Suppressor macrophage treated with lipopolysaccharide for 1 hour (primary cell): ENCODE measurements around the gene CSNK1G2.
A peak's percentile ranks its signal among the peaks of the same experiment; 100 is the strongest.

Experiments used
- DNase-seq, 3 donors: peaks; one replicate each; pipeline ENCODE4 v3.0.0-alpha.2; 2020 to 2022

Gene CSNK1G2

GRCh38 chr19:1920644-1921043 lies 20.3 kb upstream of the CSNK1G2 start:
- no peak for DNase-seq

- DNase-seq: no peak
These were observed 19.6 kb upstream of the CSNK1G2 start for GRCh38 chr19:1921326-1921725.

GRCh38 chr19:1921825-1922224 lies 19.1 kb upstream of the CSNK1G2 start:
- no peak for DNase-seq

GRCh38 chr19:1922803-1923202 lies 18.2 kb upstream of the CSNK1G2 start:
- no peak for DNase-seq

GRCh38 chr19:1923319-1923718 lies 17.7 kb upstream of the CSNK1G2 start:
- peak; percentile 54 to 72 (median 56) for DNase-seq

- no peak for DNase-seq
These were observed 16.5 kb upstream of the CSNK1G2 start for GRCh38 chr19:1924320-1924961.

- no peak for DNase-seq
These were observed 15.4 kb upstream of the CSNK1G2 start for GRCh38 chr19:1925544-1925943.

- DNase-seq: peak; percentile 89 to 94 (median 92)
These were observed 11.8 kb upstream of the CSNK1G2 start for GRCh38 chr19:1929021-1929742.

- DNase-seq: no peak
These were observed 9.5 kb upstream of the CSNK1G2 start for GRCh38 chr19:1931445-1931844.

GRCh38 chr19:1932395-1932794 lies 8.6 kb upstream of the CSNK1G2 start:
- no peak for DNase-seq

- DNase-seq: no peak
These were observed 7.7 kb upstream of the CSNK1G2 start for GRCh38 chr19:1933244-1933643.

GRCh38 chr19:1933942-1934341 lies 7.0 kb upstream of the CSNK1G2 start:
- DNase-seq: no peak

- peak; percentile 38 to 51 (median 41) for DNase-seq
These were observed 5.3 kb upstream of the CSNK1G2 start for GRCh38 chr19:1935484-1936208.

- DNase-seq: no peak
These were observed 4.5 kb upstream of the CSNK1G2 start for GRCh38 chr19:1936430-1936829.

- DNase-seq: no peak
These were observed 3.9 kb upstream of the CSNK1G2 start for GRCh38 chr19:1936916-1937610.

GRCh38 chr19:1938071-1938470 lies 2.9 kb upstream of the CSNK1G2 start:
- no peak for DNase-seq

GRCh38 chr19:1942078-1942933 lies 1.3 kb downstream of the CSNK1G2 start:
- peak; percentile 61 to 81 (median 63) for DNase-seq

GRCh38 chr19:1942934-1943555 lies 2.1 kb downstream of the CSNK1G2 start:
- peak in 2 of 3 donors; percentile 16 to 21 for DNase-seq

GRCh38 chr19:1943661-1944087 lies 2.7 kb downstream of the CSNK1G2 start:
- no peak for DNase-seq

GRCh38 chr19:1944088-1944915 lies 3.3 kb downstream of the CSNK1G2 start:
- peak; percentile 49 to 70 (median 58) for DNase-seq
